Stimulated activated CD4-positive, alpha-beta T cell treated with anti-CD3 and anti-CD28 coated beads, Interleukin-4, amount 100 ng/mL, for 24 hours (primary cell): ENCODE results near the gene DGKI.

Source experiments
- DNase-seq: peaks from one replicate; pipeline ENCODE4 v3.0.0-alpha.2; 2020

DGKI gene

GRCh38 chr7:137642472-137642871 lies 204.3 kb downstream of the DGKI start:
- DNase-seq: no peak

GRCh38 chr7:137642031-137642430 lies 204.7 kb downstream of the DGKI start:
- no peak for DNase-seq

DNA sequence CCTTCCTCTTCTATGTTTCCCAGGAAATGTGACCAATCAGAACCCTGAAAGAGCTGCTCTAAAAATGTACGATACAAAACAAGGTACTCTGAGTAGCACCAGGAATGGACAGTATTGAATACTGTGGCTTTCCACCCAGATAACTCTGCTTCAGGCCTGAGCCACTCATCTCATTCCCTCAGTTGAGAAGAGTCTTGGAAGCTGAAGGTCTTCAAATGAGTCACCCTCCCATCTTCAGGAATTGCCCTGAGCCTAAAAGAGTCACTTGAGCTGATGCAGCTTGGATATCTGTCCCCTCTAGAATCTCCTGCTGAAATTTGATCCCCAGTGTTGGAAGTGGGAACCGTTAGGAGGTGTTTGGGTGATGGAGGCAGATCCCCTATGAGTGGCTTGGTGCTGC lies 210.4 kb downstream of the DGKI start:
- DNase-seq: no peak

DNA sequence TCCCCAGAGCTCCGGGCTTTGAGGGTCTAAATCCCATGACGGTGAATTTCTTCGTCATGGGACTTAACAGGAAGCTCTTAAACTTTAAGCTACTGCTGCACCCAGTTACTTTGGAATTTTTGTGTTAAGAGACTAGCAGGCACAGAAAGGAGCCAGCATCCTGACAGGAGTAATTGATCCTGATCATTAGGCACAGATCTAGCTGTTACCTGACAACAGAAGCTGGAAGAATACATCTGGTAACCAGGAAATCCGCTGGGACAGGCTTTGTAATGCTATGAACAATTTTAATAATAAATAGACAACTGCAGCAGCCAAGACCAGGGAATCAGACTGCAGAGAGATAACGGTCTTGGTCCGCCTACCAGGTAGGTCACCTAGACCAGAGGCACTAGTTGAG lies 210.9 kb downstream of the DGKI start:
- DNase-seq: no peak

- DNase-seq: no peak
Observed at GRCh38 chr7:137635132-137635531, 211.6 kb downstream of the DGKI start.

GRCh38 chr7:137634356-137634755 lies 212.4 kb downstream of the DGKI start:
- DNase-seq: no peak

DNA sequence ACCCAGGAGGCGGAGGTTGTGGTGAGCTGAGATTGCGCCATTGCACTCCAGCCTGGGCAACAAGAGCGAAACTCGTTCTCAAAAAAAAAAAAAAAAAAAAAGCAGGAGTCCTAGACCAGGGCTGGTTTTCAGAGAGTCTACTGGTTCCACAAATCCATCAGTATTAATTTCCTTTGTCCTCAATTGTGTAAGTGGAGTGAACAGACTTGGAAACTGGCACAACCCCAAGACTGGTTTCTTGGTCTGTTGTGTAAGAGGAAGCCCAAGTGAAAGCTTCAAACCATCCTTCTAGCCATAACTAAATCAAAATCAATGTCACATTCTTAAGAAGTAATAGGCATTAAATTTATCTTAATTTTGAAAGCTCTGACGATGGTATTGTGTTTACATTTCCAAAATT lies 213.6 kb downstream of the DGKI start:
- no peak for DNase-seq

- DNase-seq: no peak
Observed at GRCh38 chr7:137628216-137628615, 218.6 kb downstream of the DGKI start.

DNA sequence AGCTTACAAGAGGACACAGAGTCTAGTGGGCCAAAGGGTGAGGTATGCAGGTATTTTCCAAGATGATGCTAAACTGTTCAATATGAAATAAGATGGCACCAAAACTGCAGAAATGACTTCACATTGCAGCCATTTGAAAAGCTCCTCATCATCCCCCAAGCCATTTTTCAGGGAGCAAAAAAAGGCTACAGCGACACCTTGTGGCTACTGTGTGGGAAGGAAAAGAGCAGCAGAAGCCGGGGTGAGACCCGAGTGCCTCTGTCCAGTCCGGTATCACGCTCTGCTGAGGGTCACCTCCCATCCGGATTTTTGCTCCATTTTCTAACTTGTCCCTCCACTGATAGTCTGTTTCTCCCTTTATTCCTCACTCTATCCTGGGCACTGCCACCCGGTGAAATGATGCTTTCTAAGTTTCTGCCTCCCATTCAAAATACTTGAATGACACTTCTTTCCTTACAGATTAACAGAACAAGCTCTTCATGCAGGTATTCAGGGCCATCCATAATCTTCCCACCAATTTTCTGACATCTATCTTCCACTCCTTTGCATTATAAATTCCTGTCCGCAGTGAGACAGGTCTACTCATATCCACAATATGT lies 220.2 kb downstream of the DGKI start:
- DNase-seq: peak; percentile 22

GRCh38 chr7:137625197-137625596 lies 221.6 kb downstream of the DGKI start:
- no peak for DNase-seq

DNA sequence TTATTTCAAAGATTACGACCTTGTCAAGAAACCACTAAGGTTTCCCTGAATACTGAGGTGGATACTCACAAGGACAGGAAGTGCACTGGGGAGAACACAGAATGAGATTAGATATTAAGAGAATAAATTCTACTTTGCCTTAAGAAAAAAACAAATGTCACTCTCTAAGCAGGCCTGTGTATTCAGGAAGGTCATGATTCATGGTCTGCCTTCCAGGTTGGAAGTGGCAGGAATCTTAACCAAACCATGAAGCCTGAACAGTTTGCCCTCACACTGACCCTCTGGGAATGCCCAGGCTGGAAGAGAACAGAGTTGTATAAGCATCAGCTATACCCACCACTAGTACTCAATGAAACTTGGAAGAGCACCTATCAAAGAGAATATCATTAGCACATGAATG lies 227.6 kb downstream of the DGKI start:
- DNase-seq: no peak

DNA sequence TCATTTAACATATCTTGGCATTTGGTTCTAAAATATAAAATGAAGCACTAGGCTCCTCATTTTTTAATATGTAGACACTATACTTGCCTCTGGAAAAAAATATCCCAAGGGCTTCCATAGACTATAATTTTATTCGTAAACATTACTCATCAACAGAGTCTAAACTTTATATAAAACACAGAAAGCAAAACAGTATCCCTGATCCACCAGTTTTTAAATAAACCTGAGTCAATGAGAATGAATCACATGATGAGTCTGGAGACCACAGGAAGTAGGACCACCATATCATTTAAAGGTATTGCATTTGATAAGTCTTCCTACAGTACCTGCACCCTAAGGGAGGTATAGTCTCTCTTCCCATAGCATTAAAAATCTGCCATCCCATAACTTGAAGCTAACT lies 228.0 kb downstream of the DGKI start:
- DNase-seq: no peak

- no peak for DNase-seq
Observed at GRCh38 chr7:137613006-137613525, 233.7 kb downstream of the DGKI start.

GRCh38 chr7:137611606-137612005 lies 235.2 kb downstream of the DGKI start:
- no peak for DNase-seq

DNA sequence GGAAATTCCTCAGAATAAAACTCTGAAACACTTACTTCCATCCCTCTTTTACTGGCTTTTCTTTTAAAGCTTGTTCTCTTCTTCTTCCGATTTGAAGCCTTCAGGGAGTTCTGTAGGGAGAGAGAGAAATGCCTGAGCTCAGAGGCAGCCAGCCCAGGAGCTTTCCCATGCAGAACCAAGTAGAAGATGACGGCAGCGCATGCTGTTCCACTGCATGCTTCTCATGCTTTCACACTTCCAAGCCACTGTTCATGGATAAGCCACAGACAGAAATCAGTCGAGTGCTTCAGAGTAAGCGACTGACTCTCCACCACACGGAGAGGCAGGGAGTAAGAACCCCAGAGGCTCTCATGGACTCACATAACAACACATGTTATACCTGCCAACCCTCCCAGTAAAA lies 237.3 kb downstream of the DGKI start:
- DNase-seq: no peak

DNA sequence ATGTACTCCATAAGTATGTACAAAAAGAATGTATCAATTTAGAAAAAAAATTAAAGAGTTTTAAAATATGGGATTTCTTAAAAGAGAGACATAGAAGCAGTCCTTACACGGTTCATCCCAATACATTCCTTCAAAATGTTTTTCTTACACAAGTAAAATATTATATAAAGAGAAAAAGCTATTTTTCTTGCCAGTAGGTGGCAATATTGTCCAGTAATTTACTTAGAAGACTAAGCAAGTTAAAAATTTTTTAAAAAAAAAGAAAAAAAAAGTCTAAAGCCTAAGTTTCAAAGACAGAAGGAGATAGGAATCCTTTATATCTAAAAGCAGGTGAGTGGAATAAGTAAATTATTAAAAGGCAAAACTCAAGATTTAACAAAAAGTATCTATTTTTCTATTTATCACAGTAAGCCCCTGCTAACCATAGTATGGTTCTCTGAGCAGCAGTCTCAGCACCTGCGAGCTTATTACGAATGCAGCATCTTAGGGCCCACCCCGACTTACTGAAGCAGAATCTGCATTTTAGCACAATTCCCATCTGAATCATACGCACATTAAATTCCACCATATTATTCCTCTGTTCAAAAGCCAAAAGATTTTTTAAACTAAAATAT lies 240.6 kb downstream of the DGKI start:
- no peak for DNase-seq

DNA sequence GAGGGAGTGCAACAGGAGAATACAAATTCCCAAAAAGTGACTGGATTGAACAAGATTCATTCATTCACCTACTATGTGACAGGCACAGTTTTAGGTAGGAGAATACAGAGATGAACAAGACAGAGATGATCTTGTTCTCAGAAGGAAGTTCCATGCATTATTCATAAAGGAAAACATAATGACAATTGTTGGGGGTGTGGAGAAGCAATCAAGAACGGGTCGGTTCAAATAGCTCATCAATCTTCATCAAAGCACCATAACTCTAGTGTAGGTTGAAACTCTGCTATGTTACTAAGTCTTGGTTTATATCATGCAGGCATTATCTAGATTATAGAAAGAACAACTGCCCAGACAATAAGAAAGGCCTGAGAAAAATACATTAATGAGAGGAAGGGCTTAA lies 243.7 kb downstream of the DGKI start:
- no peak for DNase-seq

- no peak for DNase-seq
Observed at GRCh38 chr7:137601642-137602041, 245.1 kb downstream of the DGKI start.

- DNase-seq: no peak
Observed at GRCh38 chr7:137597856-137598255, 248.9 kb downstream of the DGKI start.

- no peak for DNase-seq
Observed at GRCh38 chr7:137593115-137593711, 253.6 kb downstream of the DGKI start.

DNA sequence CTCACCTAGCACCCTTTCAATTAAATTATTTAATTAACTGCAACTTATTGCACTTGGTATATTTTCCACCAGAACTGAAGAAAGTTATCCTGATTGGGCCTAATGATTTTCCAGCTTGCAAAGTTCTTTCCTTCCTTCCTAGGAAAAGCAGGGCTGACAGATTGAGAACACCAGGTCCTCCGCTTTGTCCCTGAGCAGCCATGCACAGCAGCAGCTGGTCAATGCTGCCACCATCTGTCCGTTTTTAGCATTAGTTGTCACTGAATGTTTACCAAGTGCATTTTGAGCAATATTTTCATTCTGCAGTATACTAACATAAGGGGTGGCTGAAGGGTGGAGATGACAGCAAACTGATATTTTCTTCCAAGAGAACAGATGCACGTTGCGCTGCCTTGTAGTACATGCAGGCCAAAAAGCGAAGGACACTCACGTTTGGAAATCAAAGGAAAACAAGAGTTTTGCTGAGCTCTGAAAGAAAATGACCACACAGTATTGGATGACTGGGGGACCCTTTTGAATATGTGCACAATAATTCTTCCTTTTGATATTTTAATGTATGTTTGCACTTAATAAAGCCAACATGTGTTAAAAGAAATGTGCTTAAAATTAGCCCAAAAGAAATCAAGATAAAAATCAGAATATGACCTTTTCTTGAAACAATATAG lies 254.4 kb downstream of the DGKI start:
- DNase-seq: no peak

- DNase-seq: no peak
Observed at GRCh38 chr7:137591421-137591837, 255.3 kb downstream of the DGKI start.

DNA sequence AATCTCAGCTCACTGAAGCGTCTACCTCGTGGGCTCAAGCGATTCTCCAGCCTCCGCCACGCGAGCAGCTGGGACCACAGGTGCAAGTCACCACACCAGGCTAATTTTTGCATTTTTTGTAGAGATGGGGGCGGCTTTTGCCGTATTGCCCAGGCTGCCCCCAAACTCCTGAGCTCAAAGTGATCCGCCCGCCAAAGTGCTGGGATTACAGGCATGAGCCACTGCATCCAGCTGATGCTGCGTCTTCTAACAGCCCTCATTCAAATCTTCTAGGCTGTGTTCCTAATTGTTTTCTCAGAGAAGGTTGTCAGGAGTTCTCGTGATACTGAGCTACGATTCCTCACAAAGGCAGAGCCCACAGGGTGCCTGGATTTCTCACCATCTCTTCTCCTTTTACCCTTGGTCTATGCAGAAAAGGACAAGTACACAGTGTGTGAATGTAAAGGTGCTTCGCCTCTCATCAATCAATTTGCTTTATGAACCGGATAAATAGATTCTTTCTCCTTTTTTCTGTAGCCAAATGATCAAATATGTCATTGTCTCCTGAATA lies 255.9 kb downstream of the DGKI start:
- no peak for DNase-seq
